BLaER1 treated with 17β-estradiol and CSF1 and Interleukin-3, amounts not matched to agents 10 nM and 100 nM (cell line): ENCODE results near the gene SIM2.

Experiments
- H3K27ac ChIP-seq, 11 experiments: shearing (Covaris generic); formaldehyde crosslinking; 2 replicates each; pipeline ENCODE4 v1.8.1; 2022
- H3K27me3 ChIP-seq, 11 experiments: shearing (Covaris generic); formaldehyde crosslinking; 2 replicates each; pipeline ENCODE4 v1.8.1; 2022
- H3K36me3 ChIP-seq, 11 experiments: shearing (Covaris generic); formaldehyde crosslinking; 2 replicates each; pipeline ENCODE4 v1.8.1; 2022
- H3K4me1 ChIP-seq, 10 experiments: shearing (Covaris generic); formaldehyde crosslinking; 2 replicates each; pipeline ENCODE4 v1.8.1; 2022
- H3K4me2 ChIP-seq, 11 experiments: shearing (Covaris generic); formaldehyde crosslinking; 2 replicates each; pipeline ENCODE4 v1.8.1; 2022
- H3K4me3 ChIP-seq, 10 experiments: shearing (Covaris generic); formaldehyde crosslinking; 2 replicates each; pipeline ENCODE4 v1.8.1; 2022
- H3K9ac ChIP-seq, 11 experiments: shearing (Covaris generic); formaldehyde crosslinking; 2 replicates each; pipeline ENCODE4 v1.8.1; 2022
- H3K9me3 ChIP-seq, 11 experiments: shearing (Covaris generic); formaldehyde crosslinking; replicated peaks in 1 of 11; 2 replicates each; pipeline ENCODE4 v1.8.1; 2022
- H4K20me1 ChIP-seq, 11 experiments: shearing (Covaris generic); formaldehyde crosslinking; 2 replicates each; pipeline ENCODE4 v1.8.1; 2022
- Cebpa-rat ChIP-seq, 11 experiments: shearing (Covaris generic); IDR thresholded peaks; 2 replicates each; pipeline ENCODE4 v1.8.1; 2022

Gene SIM2

GRCh38 chr21:36783612-36784374 is 84.9 kb downstream of the SIM2 start:
- TF ChIP-seq Cebpa-rat (IDR thresholded peaks at IDR 0.05), result no peak
- Histone ChIP-seq H3K27ac (no peak overlapping the region), H3K9ac (no peak overlapping the region), H3K4me2 (no peak overlapping the region), H3K9me3 (peaks cover 0 to 13% (median 0%) of the 10 kb centered on the region in 11 experiments; a peak in 4 of 22 replicates), H3K36me3 (peaks cover 0 to 5% (median 0%) of the 10 kb centered on the region in 11 experiments; a peak in 1 of 22 replicates), H3K4me3 (no peak overlapping the region), H3K27me3 (no peaks in the 10 kb centered on the region), H3K4me1 (peaks cover 11 to 19% (median 14%) of the 10 kb centered on the region in 10 experiments; a peak in 19 of 20 replicates), H4K20me1 (no peaks in the 10 kb centered on the region)

- H4K20me1 ChIP-seq, result no peaks in the 10 kb centered on the region
- H3K27ac ChIP-seq, result no peak overlapping the region
- no peak overlapping the region for H3K4me2 ChIP-seq
- H3K36me3 ChIP-seq, result peaks cover 0 to 8% (median 0%) of the 10 kb centered on the region in 11 experiments; a peak in 1 of 22 replicates
- H3K4me3 ChIP-seq, result no peak overlapping the region
- no peak for TF ChIP-seq Cebpa-rat (IDR thresholded peaks at IDR 0.05)
- peaks cover 11 to 21% (median 14%) of the 10 kb centered on the region in 10 experiments; a peak in 19 of 20 replicates for H3K4me1 ChIP-seq
- H3K9me3 ChIP-seq, result peaks cover 0 to 10% (median 0%) of the 10 kb centered on the region in 11 experiments; a peak in 4 of 22 replicates
- no peak overlapping the region for H3K9ac ChIP-seq
- H3K27me3 ChIP-seq, result no peaks in the 10 kb centered on the region
Measured at GRCh38 chr21:36784947-36785346, 86.0 kb downstream of the SIM2 start.

- no peak overlapping the region for H3K4me3 ChIP-seq
- H3K27me3 ChIP-seq, result no peaks in the 10 kb centered on the region
- H3K9me3 ChIP-seq, result peaks cover 0 to 4% (median 0%) of the 10 kb centered on the region in 11 experiments; a peak in 1 of 22 replicates
- H3K27ac ChIP-seq, result no peak overlapping the region
- peaks cover 0 to 15% (median 0%) of the 10 kb centered on the region in 11 experiments; a peak in 2 of 22 replicates for H3K36me3 ChIP-seq
- H3K4me2 ChIP-seq, result no peak overlapping the region
- peaks cover 11 to 21% (median 14%) of the 10 kb centered on the region in 10 experiments; a peak in 19 of 20 replicates for H3K4me1 ChIP-seq
- TF ChIP-seq Cebpa-rat (IDR thresholded peaks at IDR 0.05), result no peak
- H4K20me1 ChIP-seq, result no peaks in the 10 kb centered on the region
- H3K9ac ChIP-seq, result no peak overlapping the region
Measured at GRCh38 chr21:36785615-36786014, 86.7 kb downstream of the SIM2 start.

GRCh38 chr21:36786186-36786585 is 87.3 kb downstream of the SIM2 start:
- no peak overlapping the region for H3K27ac ChIP-seq
- H3K27me3 ChIP-seq, result no peaks in the 10 kb centered on the region
- H3K4me3 ChIP-seq, result no peak overlapping the region
- H3K4me2 ChIP-seq, result no peak overlapping the region
- peaks cover 0 to 20% (median 0%) of the 10 kb centered on the region in 11 experiments; a peak in 2 of 22 replicates for H3K36me3 ChIP-seq
- peaks cover 11 to 21% (median 14%) of the 10 kb centered on the region in 10 experiments; a peak in 19 of 20 replicates for H3K4me1 ChIP-seq
- no peak for TF ChIP-seq Cebpa-rat (IDR thresholded peaks at IDR 0.05)
- H3K9ac ChIP-seq, result no peak overlapping the region
- H3K9me3 ChIP-seq, result no peaks in the 10 kb centered on the region
- H4K20me1 ChIP-seq, result no peaks in the 10 kb centered on the region

- H4K20me1 ChIP-seq, result no peaks in the 10 kb centered on the region
- no peaks in the 10 kb centered on the region for H3K27me3 ChIP-seq
- no peaks in the 10 kb centered on the region; a peak in 1 of 22 replicates for H3K9me3 ChIP-seq
- no peak for TF ChIP-seq Cebpa-rat (IDR thresholded peaks at IDR 0.05)
- H3K27ac ChIP-seq, result peak overlapping the region in 2 of 11 experiments; percentile 13 to 53; a peak in 1 of 22 replicates
- H3K4me1 ChIP-seq, result peaks cover 11 to 21% (median 14%) of the 10 kb centered on the region in 10 experiments; a peak in 19 of 20 replicates
- H3K36me3 ChIP-seq, result peaks cover 0 to 21% (median 0%) of the 10 kb centered on the region in 11 experiments; a peak in 2 of 22 replicates
- no peak overlapping the region for H3K4me3 ChIP-seq
- no peak overlapping the region for H3K9ac ChIP-seq
- H3K4me2 ChIP-seq, result peak overlapping the region; percentile 11 to 82 (median 53); a peak in 21 of 22 replicates
Measured at GRCh38 chr21:36788120-36788638, 89.3 kb downstream of the SIM2 start.

GRCh38 chr21:36790616-36791015 is 91.7 kb downstream of the SIM2 start:
- H3K4me1 ChIP-seq, result peaks cover 11 to 21% (median 14%) of the 10 kb centered on the region in 10 experiments; a peak in 19 of 20 replicates
- H3K4me3 ChIP-seq, result no peak overlapping the region
- H4K20me1 ChIP-seq, result no peaks in the 10 kb centered on the region
- no peak for TF ChIP-seq Cebpa-rat (IDR thresholded peaks at IDR 0.05)
- H3K27me3 ChIP-seq, result no peaks in the 10 kb centered on the region
- H3K4me2 ChIP-seq, result no peak overlapping the region
- peaks cover 0 to 28% (median 0%) of the 10 kb centered on the region in 11 experiments; a peak in 3 of 22 replicates for H3K36me3 ChIP-seq
- peaks cover 2 to 18% (median 10%) of the 10 kb centered on the region in 11 experiments; a peak in 20 of 22 replicates for H3K9me3 ChIP-seq
- H3K27ac ChIP-seq, result no peak overlapping the region
- no peak overlapping the region for H3K9ac ChIP-seq

- Histone ChIP-seq H3K4me1 (peaks cover 11 to 21% (median 14%) of the 10 kb centered on the region in 10 experiments; a peak in 19 of 20 replicates), H3K9me3 (peaks cover 8 to 24% (median 16%) of the 10 kb centered on the region in 11 experiments; a peak in 21 of 22 replicates), H4K20me1 (no peaks in the 10 kb centered on the region), H3K4me3 (no peak overlapping the region), H3K27me3 (no peaks in the 10 kb centered on the region), H3K36me3 (peaks cover 0 to 28% (median 0%) of the 10 kb centered on the region in 11 experiments; a peak in 4 of 22 replicates), H3K4me2 (no peak overlapping the region), H3K27ac (no peak overlapping the region), H3K9ac (no peak overlapping the region)
- TF ChIP-seq Cebpa-rat (IDR thresholded peaks at IDR 0.05), result no peak
Measured at GRCh38 chr21:36791180-36791579, 92.3 kb downstream of the SIM2 start.

GRCh38 chr21:36791695-36792470 is 93.0 kb downstream of the SIM2 start:
- no peak for TF ChIP-seq Cebpa-rat (IDR thresholded peaks at IDR 0.05)
- peaks cover 0 to 26% (median 0%) of the 10 kb centered on the region in 11 experiments; a peak in 4 of 22 replicates for H3K36me3 ChIP-seq
- H3K27me3 ChIP-seq, result no peaks in the 10 kb centered on the region
- H3K9ac ChIP-seq, result no peak overlapping the region
- H3K4me1 ChIP-seq, result peaks cover 11 to 21% (median 14%) of the 10 kb centered on the region in 10 experiments; a peak in 19 of 20 replicates
- no peaks in the 10 kb centered on the region for H4K20me1 ChIP-seq
- H3K27ac ChIP-seq, result no peak overlapping the region
- peaks cover 15 to 31% (median 23%) of the 10 kb centered on the region in 11 experiments for H3K9me3 ChIP-seq
- H3K4me2 ChIP-seq, result no peak overlapping the region
- no peak overlapping the region for H3K4me3 ChIP-seq
